Germinal center (tissue), 1 donor: Measurements from ENCODE around the gene PPIE.

Experiments used
- DNase-seq: peaks from one replicate; pipeline ENCODE4 v3.0.0; 2012; ENCODE audit warnings: mixed read lengths, low spot score

PPIE gene

DNA sequence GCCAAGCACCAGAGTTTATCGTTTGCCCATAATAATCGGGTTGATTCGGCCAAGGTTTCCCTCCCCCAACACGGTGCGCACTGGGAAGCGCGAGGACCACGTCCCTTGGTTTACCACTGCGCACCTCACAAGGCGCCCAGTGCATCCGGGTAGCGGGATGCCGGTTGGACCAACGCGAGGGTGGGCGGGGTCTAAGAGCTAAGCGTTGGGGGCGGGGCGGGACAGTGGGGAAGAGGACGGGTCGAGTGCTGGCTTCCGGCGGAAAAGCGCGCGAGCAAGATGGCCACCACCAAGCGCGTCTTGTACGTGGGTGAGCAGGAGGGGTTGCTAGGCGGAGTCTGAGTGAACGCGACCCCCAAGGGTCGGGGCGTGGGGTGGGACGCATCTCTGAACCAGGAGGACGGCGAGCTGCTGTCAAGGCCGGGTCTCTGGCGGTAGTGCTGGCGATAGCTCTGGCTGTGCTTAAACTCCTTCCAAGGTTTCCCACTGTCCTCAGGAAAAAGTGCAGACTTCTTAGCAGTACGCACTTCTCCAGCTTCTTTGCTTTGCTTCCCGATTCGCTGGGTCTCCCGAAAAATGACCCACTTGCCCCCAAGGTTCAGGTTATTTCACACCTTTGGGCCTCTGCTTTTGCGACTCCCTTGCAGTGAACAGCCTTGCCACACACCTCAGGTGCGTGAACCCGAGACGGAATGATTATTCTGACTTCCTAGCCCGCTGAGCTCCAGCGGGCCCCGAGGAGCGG lies at the start of gene PPIE:
PPIE (plus strand) TSS at position 261 of the 745 bp plus-strand sequence; CDS start at position 280, 19 bp downstream.
- peak; percentile 90 for DNase-seq

- DNase-seq = no peak
These were observed 49.5 kb upstream of the PPIE start for GRCh38 chr1:39689214-39689613.

GRCh38 chr1:39689635-39690034 lies 49.0 kb upstream of the PPIE start:
- DNase-seq = no peak

GRCh38 chr1:39690225-39690624 lies 48.5 kb upstream of the PPIE start:
- DNase-seq = no peak

GRCh38 chr1:39690794-39691382 lies 47.8 kb upstream of the PPIE start:
- DNase-seq = no peak

DNA sequence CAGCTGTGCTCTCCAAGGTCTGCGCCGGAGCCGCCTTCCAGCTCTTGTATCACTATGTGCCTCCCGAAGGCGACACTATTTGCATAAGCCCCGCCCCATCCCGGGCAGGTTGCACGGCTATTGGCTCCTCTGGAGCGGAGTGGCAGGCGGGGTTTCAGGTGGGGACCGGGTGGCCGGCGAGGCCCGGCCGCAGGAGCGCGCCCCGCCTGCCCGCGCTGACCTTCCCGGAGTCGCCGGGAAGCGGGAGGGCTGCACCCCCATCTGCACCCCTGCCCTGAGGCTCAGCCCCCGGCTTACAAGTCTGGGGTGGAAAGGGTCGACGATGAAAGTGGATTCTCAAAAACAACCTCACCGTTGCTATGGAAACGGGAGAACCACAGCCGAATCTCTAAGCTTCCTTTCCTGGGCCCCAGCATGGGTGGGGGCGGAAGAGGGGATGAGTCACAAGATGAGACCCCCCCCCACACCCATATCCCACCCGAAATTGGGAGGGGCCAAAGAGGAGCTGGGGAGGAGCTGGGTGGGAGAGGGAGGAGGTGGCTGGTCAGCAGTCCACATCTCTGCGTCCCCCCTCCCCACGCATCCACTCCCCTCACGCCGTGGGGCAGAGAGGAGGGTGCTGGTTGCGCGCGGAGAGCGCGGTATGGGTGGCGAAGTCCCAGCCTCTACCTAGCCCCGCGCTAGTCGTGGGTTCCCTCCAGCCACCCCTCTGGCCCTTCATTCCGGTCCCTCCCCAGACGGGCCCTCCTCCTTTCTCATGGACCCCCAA lies 47.1 kb upstream of the PPIE start, which contains the start of gene HPCAL4:
HPCAL4 (minus strand) TSS at position 51 of the 769 bp plus-strand sequence. CDS start 6,830 bp downstream, outside the sequence.
- DNase-seq = peak; percentile 82

DNA sequence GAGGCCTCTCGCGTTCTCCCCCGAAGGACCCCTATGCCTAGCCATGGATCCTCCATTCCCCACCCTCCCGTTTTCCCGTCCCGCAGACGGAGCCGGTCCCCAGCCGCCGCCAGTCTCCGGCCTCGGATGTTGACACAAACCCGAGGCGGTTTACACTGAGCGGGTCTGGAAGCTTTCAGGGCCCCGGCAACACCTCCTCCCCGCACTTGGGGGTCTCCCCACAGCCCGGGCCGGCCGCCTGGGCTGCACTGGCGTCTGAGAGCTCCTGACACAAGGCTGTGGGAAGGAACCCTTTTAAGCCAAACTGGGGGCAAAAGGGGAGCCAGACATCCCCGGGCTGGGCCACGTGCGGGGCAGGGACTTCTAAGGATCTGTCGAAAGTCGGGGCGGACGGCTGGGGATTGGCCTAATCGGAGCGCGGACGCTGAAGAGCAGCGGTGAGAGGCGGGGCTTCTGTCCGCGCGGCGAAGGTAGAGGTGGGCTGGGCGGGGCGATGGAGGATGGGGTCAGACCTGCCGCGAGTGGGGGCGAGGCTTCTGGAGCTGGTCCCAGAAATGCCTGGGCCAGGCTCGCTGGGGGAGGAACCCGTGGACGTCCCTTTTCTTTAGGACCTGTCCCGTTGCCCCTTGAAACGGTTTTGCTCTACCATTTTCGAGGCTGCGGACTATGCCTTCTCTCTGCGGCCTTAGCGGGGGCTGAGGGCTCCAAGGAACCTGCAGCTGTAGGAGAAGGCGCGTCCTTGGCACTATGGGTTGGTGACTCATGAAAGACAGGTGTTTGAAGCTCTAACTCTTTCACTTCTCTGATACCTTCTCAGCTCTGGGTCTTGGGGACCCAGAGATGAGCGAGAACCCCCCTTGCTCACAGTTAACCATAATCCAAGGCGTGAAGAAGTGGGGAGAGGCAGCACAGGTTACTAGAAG lies 46.3 kb upstream of the PPIE start:
- no peak for DNase-seq

DNA sequence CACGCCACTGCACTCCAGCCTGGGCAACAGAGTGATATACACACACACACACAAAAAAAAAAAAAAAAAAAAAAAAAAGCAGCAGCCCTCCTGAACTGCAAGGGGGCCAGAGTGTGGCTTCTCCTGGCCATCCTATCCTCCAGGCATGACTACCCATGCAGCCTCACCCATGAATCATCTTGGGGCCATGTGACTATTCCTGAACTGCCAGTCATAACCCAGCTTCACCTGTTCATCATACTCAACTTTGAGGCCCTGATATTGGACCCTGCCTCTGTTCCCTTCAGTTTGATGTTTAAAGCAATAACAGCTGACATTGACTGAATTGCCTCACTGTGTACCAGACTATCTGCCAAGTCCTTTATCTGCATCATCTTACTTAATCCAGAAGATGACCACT lies 44.7 kb upstream of the PPIE start:
- no peak for DNase-seq

DNA sequence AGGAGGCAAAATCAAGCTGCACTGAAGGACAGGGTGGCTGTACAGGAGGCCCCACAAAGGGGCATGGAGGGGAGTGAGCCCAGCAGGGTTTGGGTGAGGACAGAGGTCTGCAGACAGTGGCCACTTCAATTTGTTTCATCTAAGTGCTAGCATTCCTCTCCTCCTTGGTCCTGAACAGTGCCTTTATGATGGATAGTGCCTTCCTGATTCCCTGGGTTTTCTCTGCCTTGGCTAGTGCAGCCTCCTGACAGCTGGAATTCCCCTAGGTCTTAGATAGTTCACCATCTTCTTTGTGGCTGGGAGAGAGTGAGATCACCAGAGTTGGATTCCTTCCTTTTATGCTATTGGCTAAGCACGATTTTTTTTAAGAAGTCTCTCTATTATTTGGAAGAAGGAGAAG lies 43.7 kb upstream of the PPIE start:
- no peak for DNase-seq

DNA sequence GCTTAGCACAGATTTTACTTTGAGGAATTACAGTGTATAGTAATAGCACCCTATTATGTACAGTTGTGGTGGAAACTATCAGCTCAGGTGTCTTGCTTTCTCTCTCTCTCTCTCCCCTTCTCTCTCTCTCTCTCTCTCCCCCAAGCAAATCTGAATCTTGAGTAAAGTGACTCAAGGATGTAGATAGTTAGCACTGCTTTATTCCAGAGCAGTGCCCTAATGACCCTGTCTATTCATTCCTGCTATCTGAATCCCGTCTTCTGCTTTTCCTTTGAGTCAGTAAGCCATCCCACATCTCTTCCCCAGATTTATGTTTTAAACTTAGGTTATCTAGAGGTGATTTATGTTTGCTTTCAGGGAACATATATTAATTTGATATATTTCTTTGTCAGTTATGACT lies 42.2 kb upstream of the PPIE start:
- DNase-seq = no peak

- DNase-seq = no peak
These were observed 40.1 kb upstream of the PPIE start for GRCh38 chr1:39698568-39698967.

DNA sequence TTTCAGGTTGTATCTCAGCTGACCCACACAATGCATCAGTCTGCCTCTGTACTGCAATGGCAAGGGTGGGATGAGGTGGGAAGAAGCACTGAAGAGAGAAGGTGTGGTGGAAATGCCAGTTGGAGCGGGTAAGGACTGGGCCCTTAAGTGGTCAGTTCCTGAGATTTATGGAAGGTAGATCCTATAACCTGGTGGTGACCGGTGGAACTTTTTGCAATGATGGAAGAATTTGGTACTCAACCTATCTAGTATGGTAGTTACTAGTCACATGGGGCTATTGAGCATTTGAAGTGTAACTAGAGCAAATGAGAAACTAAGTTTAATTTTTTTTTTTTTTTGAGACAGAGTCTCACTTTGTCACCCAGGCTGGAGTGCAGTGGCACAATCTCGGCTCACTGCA lies 39.3 kb upstream of the PPIE start:
- no peak for DNase-seq

- no peak for DNase-seq
These were observed 38.3 kb upstream of the PPIE start for GRCh38 chr1:39700348-39700747.

DNA sequence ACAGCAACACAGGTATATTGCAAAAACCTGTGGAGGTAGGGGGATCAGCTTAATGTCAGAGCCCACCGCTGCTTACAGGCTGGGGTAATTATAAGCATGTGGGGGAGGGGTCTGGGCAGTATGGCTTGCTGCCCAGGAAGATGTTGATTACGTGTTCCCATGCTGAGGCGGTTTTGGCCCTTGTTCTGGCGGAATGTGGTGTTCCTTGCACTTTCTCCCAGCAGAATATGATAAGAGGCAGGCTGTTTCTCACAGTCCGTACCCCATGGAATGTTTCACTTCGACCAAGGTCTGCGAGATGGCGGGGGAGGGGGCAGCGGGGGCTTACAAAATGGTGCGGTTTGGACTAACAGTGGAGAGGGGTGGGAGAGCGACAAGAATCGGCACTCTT lies 37.6 kb upstream of the PPIE start:
- no peak for DNase-seq

GRCh38 chr1:39704757-39705156 lies 33.9 kb upstream of the PPIE start:
- no peak for DNase-seq

DNA sequence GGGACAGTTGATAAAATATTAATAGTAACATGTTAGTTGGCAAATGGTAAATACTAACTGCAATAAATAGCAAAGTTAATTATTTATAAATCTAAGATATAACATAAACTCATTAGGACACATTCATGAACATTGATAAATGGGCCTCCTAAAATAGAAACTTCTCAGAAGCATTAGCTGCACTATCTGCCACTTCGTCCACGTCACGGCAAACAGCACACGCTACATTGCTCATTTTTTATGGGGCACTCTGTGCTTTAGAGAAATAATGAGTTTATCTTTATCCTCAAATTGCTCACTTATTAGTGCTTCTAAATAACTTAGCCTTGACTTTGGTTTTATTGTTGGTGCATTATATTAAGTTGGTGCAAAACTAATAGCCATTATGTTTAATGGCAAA lies 31.2 kb upstream of the PPIE start:
- no peak for DNase-seq

DNA sequence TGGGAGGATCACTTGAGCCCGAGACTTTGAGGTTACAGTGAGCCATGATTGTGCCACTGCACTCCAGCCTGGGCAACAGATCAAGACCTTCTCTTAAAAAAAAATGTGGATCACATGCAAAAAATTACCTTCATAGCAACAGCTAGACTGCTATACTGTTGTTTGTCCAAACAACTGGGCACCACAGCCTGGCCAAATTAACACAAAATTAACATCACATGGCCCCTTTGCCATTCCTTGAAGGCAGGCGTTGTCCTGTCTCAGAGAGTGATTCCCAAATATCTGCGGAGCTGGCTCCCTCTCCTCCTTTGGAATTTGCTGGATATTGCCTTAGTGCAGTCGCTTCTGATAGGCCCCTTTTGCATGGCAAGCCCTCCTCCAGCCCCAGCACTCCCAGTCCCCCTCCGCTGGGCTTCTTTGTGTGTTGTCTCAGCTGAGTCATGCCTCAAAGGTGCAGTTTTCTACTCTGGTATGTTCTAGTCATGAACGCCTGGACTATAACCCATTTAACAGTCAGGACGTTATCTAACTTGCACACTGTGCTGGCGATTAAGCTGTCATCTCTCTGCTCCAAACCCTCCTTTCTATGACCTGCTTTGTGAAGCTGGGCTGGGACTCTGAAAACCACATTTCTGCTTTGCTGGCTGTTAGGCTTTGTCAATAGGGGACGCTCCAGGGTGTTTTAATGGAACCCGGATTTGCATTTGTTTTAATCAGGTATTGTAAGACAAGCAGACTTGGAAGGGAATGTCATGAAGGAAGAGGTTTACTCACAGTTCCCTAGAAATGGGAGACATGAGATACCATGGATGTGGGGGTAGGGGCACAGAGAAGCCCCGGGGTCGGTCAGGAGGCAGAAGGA lies 27.3 kb upstream of the PPIE start:
- DNase-seq = no peak

DNA sequence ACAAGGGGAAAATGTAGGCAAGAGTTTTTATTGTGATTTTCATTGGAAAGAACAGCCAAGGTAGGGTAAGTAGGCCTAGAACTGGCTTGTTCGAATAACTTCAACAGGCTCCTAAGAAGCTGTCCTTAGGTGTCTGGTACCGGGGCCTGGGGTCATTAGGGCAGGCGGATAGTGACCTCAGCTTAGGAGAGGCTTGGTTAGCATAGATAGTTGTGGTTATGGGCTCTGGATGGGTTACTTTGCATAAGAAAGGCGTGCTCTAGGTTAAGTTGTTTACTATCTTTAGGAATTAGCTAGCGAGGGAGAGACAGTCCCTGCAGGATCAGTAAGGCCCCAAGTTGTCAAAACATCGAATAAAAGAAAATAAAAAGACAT lies 26.7 kb upstream of the PPIE start:
- DNase-seq = no peak

DNA sequence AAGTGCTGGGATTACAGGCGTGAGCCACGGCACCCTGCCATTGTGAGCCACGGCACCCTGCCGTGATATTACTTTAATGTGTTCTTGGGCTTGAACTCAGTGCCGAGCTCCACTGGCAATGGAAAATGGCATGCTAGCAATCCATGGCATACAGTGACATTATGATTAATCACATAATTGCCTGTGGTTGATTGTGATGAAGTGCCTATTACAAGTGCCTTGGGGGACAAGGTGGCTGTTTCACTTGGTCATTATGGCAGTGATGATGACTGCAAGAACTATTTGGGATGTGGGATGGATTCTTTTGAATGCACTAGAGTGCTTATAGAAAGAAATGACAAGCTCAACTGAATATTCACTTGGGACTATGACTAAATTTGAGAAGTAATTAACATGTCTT lies 25.1 kb upstream of the PPIE start:
- no peak for DNase-seq

DNA sequence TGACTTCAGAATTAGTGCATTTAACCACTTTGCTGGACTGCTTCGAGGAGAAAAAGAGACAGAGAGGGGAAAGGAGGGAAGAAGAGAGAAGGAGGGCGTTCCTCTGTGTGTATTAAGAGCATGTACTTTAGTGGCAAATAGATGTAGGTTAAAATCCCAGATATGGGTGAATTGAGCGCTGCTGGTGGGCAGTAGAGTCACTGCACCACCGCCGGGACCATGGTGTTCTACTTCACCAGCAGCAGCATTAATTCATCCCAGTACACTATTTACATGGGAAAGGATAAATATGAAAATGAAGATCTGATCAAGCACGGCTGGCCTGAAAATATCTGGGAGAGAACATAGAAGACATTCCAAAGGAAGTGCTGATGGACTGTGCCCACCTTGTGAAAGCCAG lies 20.9 kb upstream of the PPIE start:
- DNase-seq = no peak
